Caco-2 (cell line): Measurements from ENCODE around the gene OR51S1. TPM values are rescaled to one million over a fixed set of nuclear protein-coding genes. Genes with fewer than 3 reads are reported as not detected.

Experiments used
- BruUV-seq: library from RNA; stranded (reverse); fragments of 400-500 nt; replicated peaks from 2 replicates; lab custom pipeline; 2021; lab: Mats Ljungman, UMichigan
- CTCF ChIA-PET: fragments of 300-600 bp; sonication (Branson Sonifier 250); formaldehyde crosslinking; loops from one replicate; lab custom pipeline; 2022; ENCODE audit warnings: antibody characterized with exemption; lab: Charles Lee
- POLR2A ChIA-PET: fragments of 300-600 bp; sonication (Branson Sonifier 250); formaldehyde crosslinking; loops from one replicate; lab custom pipeline; 2022; ENCODE audit warnings: antibody characterized with exemption; lab: Charles Lee
- DNase-seq, 2 experiments: peaks; one replicate each; pipeline versions ENCODE4 v3.0.0 to v3.0.0-alpha.2; 2020 to 2022
- H3K27me3 ChIP-seq: replicated peaks from 2 replicates; pipeline ENCODE4 v1.6.0; 2011; ENCODE audit warnings: low read length; ENCODE audit not compliant: control insufficient read depth, insufficient read depth
- H3K36me3 ChIP-seq: 2 replicates; pipeline ENCODE4 v1.5.1; 2011; ENCODE audit warnings: low read length; ENCODE audit not compliant: control insufficient read depth, insufficient read depth
- H3K4me1 ChIP-seq: fragments of 250-450 bp; sonication (Bioruptor Pico); 2 replicates; pipeline ENCODE4 v1.5.1; 2020; ENCODE audit warnings: mild to moderate bottlenecking
- H3K4me3 ChIP-seq: 2 replicates; pipeline ENCODE4 v1.5.1; 2011; ENCODE audit warnings: low read depth, mild to moderate bottlenecking, control low read depth, low read length
- H3K9me3 ChIP-seq: fragments of 250-450 bp; sonication (Bioruptor Pico); 2 replicates; pipeline ENCODE4 v1.5.1; 2020; ENCODE audit warnings: mild to moderate bottlenecking, moderate library complexity
- H3K27ac Mint-ChIP-seq: one replicate; pipeline ENCODE4 v1.8.0; 2022; ENCODE audit warnings: mixed read lengths; ENCODE audit not compliant: unreplicated experiment
- H3K27me3 Mint-ChIP-seq: one replicate; pipeline ENCODE4 v1.8.0; 2022; ENCODE audit warnings: mixed read lengths; ENCODE audit not compliant: insufficient read depth, unreplicated experiment
- H3K36me3 Mint-ChIP-seq: one replicate; pipeline ENCODE4 v1.8.0; 2022; ENCODE audit warnings: mild to moderate bottlenecking, mixed read lengths; ENCODE audit not compliant: insufficient read depth, unreplicated experiment
- H3K4me1 Mint-ChIP-seq: one replicate; pipeline ENCODE4 v1.8.0; 2022; ENCODE audit warnings: low read depth, mixed read lengths; ENCODE audit not compliant: unreplicated experiment
- H3K4me3 Mint-ChIP-seq: one replicate; pipeline ENCODE4 v1.8.0; 2022; ENCODE audit warnings: mild to moderate bottlenecking, moderate library complexity, mixed read lengths; ENCODE audit not compliant: unreplicated experiment
- H3K9me3 Mint-ChIP-seq: one replicate; pipeline ENCODE4 v1.8.0; 2022; ENCODE audit warnings: mixed read lengths; ENCODE audit not compliant: unreplicated experiment
- CTCF ChIP-seq, 2 experiments: fragments of 200-600 bp in 1 of 2; IDR thresholded peaks; 1 replicate in 1 of 2; 2 replicates in 1 of 2; pipeline versions ENCODE4 v1.5.1 to v1.8.0; 2011 to 2022; ENCODE audit warnings: antibody characterized with exemption in 1 of 2, control low read depth in 1 of 2, inconsistent platforms in 1 of 2, low read depth in 1 of 2, low read length in 1 of 2, mild to moderate bottlenecking in 1 of 2, moderate library complexity in 1 of 2; ENCODE audit not compliant: insufficient read depth in 1 of 2, severe bottlenecking in 1 of 2, unreplicated experiment in 1 of 2
- intact Hi-C: fragments of 100-400 bp; cut with micrococcal nuclease; formaldehyde crosslinking; loops from one replicate; pipeline ENCODE4 v1.10.0; 2022; ENCODE audit not compliant: unreplicated experiment
- total RNA-seq: library from RNA; stranded (reverse); gene quantifications from 2 replicates; pipeline ENCODE4 v1.2.3, GENCODE V29; 2022

Gene OR51S1
- total RNA-seq, 1 experiment from 2014 or later, result not detected

DNA sequence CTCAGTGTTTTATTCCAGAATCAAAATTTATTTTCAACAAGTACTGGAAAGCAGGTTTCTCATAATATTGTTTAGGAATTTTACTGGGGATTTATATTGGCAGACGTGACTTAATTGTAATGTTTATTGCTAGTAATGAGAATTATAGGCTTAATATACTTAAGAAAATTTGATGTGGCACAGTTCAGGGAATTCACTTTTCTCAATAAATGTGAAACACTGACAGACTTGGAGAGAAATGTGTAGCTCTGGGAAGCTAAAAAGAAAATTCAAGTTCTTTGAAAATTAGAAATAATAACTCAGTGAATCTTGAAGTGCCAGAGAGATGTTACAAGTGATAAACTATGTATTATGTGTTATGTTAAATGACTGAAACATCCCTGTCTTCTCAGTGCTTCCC, 28.0 kb downstream of the OR51S1 start, which contains the start of gene OR51F2:
OR51F2 (plus strand) TSS at position 301 of the 400 bp plus-strand sequence. CDS start 101 bp downstream, outside the sequence.
- Mint-ChIP-seq H3K27ac (no peak within 1 kb of the TSS), H3K4me1 (no peaks in the 10 kb centered on the region), H3K27me3 (peaks cover 17% of the 10 kb centered on the region), H3K36me3 (no peaks in the 10 kb centered on the region), H3K4me3 (no peak within 1 kb of the TSS), H3K9me3 (no peaks in the 10 kb centered on the region)
- Histone ChIP-seq H3K36me3 (no peaks in the 10 kb centered on the region), H3K4me1 (no peaks in the 10 kb centered on the region), H3K27me3 (no peaks in the 10 kb centered on the region; the same call in 1 of the 2 replicates), H3K4me3 (no peak within 1 kb of the TSS), H3K9me3 (no peaks in the 10 kb centered on the region)
- intact Hi-C loops, result no loop called here
- no peak for DNase-seq
- TF ChIP-seq CTCF (IDR thresholded peaks at IDR 0.05; ENCODE audit: insufficient read depth in 1 of 2, low read depth in 1 of 2, low read length in 1 of 2, severe bottlenecking in 1 of 2, unreplicated experiment in 1 of 2), result no peak
- no TSS peak for BruUV-seq
- ChIA-PET POLR2A (no interaction called here), CTCF (no interaction called here)

GRCh38 chr11:4809246-4809645, 39.8 kb downstream of the OR51S1 start:
- no TSS peak for BruUV-seq
- no peaks in the 10 kb centered on the region for H3K4me1 Mint-ChIP-seq
- ChIA-PET CTCF (no interaction called here), POLR2A (no interaction called here)
- no peaks in the 10 kb centered on the region for H3K9me3 Mint-ChIP-seq
- TF ChIP-seq CTCF (IDR thresholded peaks at IDR 0.05; ENCODE audit: insufficient read depth in 1 of 2, low read depth in 1 of 2, low read length in 1 of 2, severe bottlenecking in 1 of 2, unreplicated experiment in 1 of 2), result no peak
- H3K36me3 Mint-ChIP-seq, result no peaks in the 10 kb centered on the region
- no peaks in the 10 kb centered on the region for H3K36me3 ChIP-seq
- no peak for DNase-seq
- intact Hi-C loops, result no loop called here
- H3K27me3 ChIP-seq, result no peaks in the 10 kb centered on the region
- no peaks in the 10 kb centered on the region for H3K4me1 ChIP-seq
- H3K27me3 Mint-ChIP-seq, result peaks cover 2% of the 10 kb centered on the region
- no peak overlapping the region for H3K4me3 ChIP-seq
- H3K4me3 Mint-ChIP-seq, result no peak overlapping the region
- H3K27ac Mint-ChIP-seq, result no peak overlapping the region
- H3K9me3 ChIP-seq, result no peaks in the 10 kb centered on the region

GRCh38 chr11:4808476-4808875, 40.5 kb downstream of the OR51S1 start:
- Mint-ChIP-seq H3K4me3 (no peak overlapping the region), H3K9me3 (no peaks in the 10 kb centered on the region), H3K27ac (no peak overlapping the region), H3K36me3 (no peaks in the 10 kb centered on the region), H3K27me3 (peaks cover 3% of the 10 kb centered on the region), H3K4me1 (no peaks in the 10 kb centered on the region)
- no peaks in the 10 kb centered on the region for H3K27me3 ChIP-seq
- no peak for DNase-seq
- CTCF ChIA-PET, result no interaction called here
- H3K4me3 ChIP-seq, result no peak overlapping the region
- no TSS peak for BruUV-seq
- intact Hi-C loops, result no loop called here
- TF ChIP-seq CTCF (IDR thresholded peaks at IDR 0.05; ENCODE audit: insufficient read depth in 1 of 2, low read depth in 1 of 2, low read length in 1 of 2, severe bottlenecking in 1 of 2, unreplicated experiment in 1 of 2), result no peak
- no peaks in the 10 kb centered on the region for H3K4me1 ChIP-seq
- no peaks in the 10 kb centered on the region for H3K9me3 ChIP-seq
- no peaks in the 10 kb centered on the region for H3K36me3 ChIP-seq
- POLR2A ChIA-PET, result no interaction called here
